Measurements from ENCODE around the gene ALDH3B1.

Gene ALDH3B1

GRCh38 chr11:68031144-68031464 lies 21.0 kb downstream of the ALDH3B1 start:
- DNase-seq (ENCODE audit: low read depth in 3 of 3), result no peak

GRCh38 chr11:68032003-68032402 lies 21.9 kb downstream of the ALDH3B1 start:
- DNase-seq (ENCODE audit: low read depth in 3 of 3), result no peak

- DNase-seq (ENCODE audit: low read depth in 3 of 3), result no peak
Observed at GRCh38 chr11:68032997-68033707, 23.0 kb downstream of the ALDH3B1 start.

- DNase-seq (ENCODE audit: low read depth in 3 of 3), result no peak
Observed at GRCh38 chr11:68033708-68034045, 23.6 kb downstream of the ALDH3B1 start.

- DNase-seq (ENCODE audit: low read depth in 3 of 3), result no peak
Observed at GRCh38 chr11:68035266-68035876, 25.2 kb downstream of the ALDH3B1 start.

- DNase-seq (ENCODE audit: low read depth in 3 of 3), result no peak
Observed at GRCh38 chr11:68036141-68036716, 26.1 kb downstream of the ALDH3B1 start.

GRCh38 chr11:68036717-68037239 lies 26.7 kb downstream of the ALDH3B1 start:
- no peak for DNase-seq (ENCODE audit: low read depth in 3 of 3)

GRCh38 chr11:68037411-68038225 lies 27.5 kb downstream of the ALDH3B1 start:
- no peak for DNase-seq (ENCODE audit: low read depth in 3 of 3)

- no peak for DNase-seq (ENCODE audit: low read depth in 3 of 3)
Observed at GRCh38 chr11:68038226-68038717, 28.1 kb downstream of the ALDH3B1 start.

- peak in 2 of 3 experiments; percentile 29 to 46 for DNase-seq (ENCODE audit: low read depth in 3 of 3)
Observed at GRCh38 chr11:68038718-68039525, 28.8 kb downstream of the ALDH3B1 start, which contains the start of gene TCIRG1. TCIRG1 (plus strand) TSS chr11:68039025; CDS start chr11:68041272, 2,247 bp downstream.

GRCh38 chr11:68039526-68040086 lies 29.5 kb downstream of the ALDH3B1 start:
- no peak for DNase-seq (ENCODE audit: low read depth in 3 of 3)

GRCh38 chr11:68040101-68040956 lies 30.2 kb downstream of the ALDH3B1 start:
- no peak for DNase-seq (ENCODE audit: low read depth in 3 of 3)

GRCh38 chr11:68040957-68041591 lies 30.9 kb downstream of the ALDH3B1 start:
- no peak for DNase-seq (ENCODE audit: low read depth in 3 of 3)

- no peak for DNase-seq (ENCODE audit: low read depth in 3 of 3)
Observed at GRCh38 chr11:68041617-68042218, 31.6 kb downstream of the ALDH3B1 start.

- DNase-seq (ENCODE audit: low read depth in 3 of 3), result no peak
Observed at GRCh38 chr11:68042219-68043028, 32.3 kb downstream of the ALDH3B1 start.

GRCh38 chr11:68043029-68043348 lies 32.9 kb downstream of the ALDH3B1 start:
- no peak for DNase-seq (ENCODE audit: low read depth in 3 of 3)

GRCh38 chr11:68043349-68044144 lies 33.4 kb downstream of the ALDH3B1 start:
- DNase-seq (ENCODE audit: low read depth in 3 of 3), result no peak
